K562 (cell line): ENCODE results near the gene RNF213. TPM values are rescaled to one million over a fixed set of nuclear protein-coding genes. Genes with fewer than 3 reads are reported as not detected.

Experiments used
- ATAC-seq: fragments of 200-7000 bp; cut with Tn5 transposase; 3 replicates; pipeline ENCODE4 v1.9.1; 2020; ENCODE audit warnings: moderate library complexity
- BruUV-seq: library from RNA; stranded (reverse); fragments of 400-500 nt; replicated peaks from 2 replicates; lab custom pipeline; 2021; lab: Mats Ljungman, UMichigan
- CTCF ChIA-PET: fragments of 300-600 bp; formaldehyde crosslinking; extraction: SDS; loops from one replicate; lab custom pipeline; 2021; ENCODE audit warnings: low intra/inter-chr PET ratio; lab: Yijun Ruan, JAX
- POLR2A ChIA-PET: fragments of 300-600, 350-650 bp; sonication (Branson Sonifier 250); formaldehyde crosslinking; extraction: SDS; loops from one replicate; lab custom pipeline; 2021; ENCODE audit warnings: antibody characterized with exemption, inconsistent platforms; lab: Yijun Ruan, JAX
- DNase-seq, 4 experiments: peaks; one replicate each; pipeline versions ENCODE4 v3.0.0 to v3.0.0-alpha.2; 2011 to 2018; ENCODE audit warnings: low spot score in 3 of 4, mixed read lengths in 3 of 4; ENCODE audit errors: extremely low read depth in 1 of 4
- FAIRE-seq: peaks from 2 replicates; lab custom pipeline; 2011; peaks lifted over from hg19 to GRCh38; lab: Jason Lieb, UNC
- H2AFZ ChIP-seq: 2 replicates; pipeline ENCODE4 v1.6.0; 2011; ENCODE audit warnings: low read depth, low read length, control low read depth, inconsistent platforms
- H3K27ac ChIP-seq: fragments of 200-600 bp; 3 replicates; pipeline ENCODE4 v1.8.0; 2011; ENCODE audit warnings: low read depth, mild to moderate bottlenecking, control low read depth, inconsistent platforms, low read length, moderate library complexity, mixed read lengths; ENCODE audit errors: extremely low read depth
- H3K27me3 ChIP-seq, 2 experiments: fragments of 300-600 bp in 1 of 2; 2 replicates in 1 of 2; 3 replicates in 1 of 2; pipeline versions ENCODE4 v1.6.0 to v1.8.0; 2011; ENCODE audit warnings: inconsistent platforms in 2 of 2, low read length in 2 of 2, mild to moderate bottlenecking in 1 of 2, mixed read lengths in 1 of 2, moderate library complexity in 1 of 2; ENCODE audit not compliant: control insufficient read depth in 2 of 2, insufficient read depth in 2 of 2
- H3K36me3 ChIP-seq: fragments of 300-600 bp; 3 replicates; pipeline ENCODE4 v1.8.0; 2011; ENCODE audit warnings: mild to moderate bottlenecking, low read length, inconsistent platforms; ENCODE audit not compliant: control insufficient read depth, insufficient read depth
- H3K4me1 ChIP-seq, 2 experiments: fragments of 200-600 bp in 1 of 2; replicated peaks in 1 of 2; 2 replicates in 1 of 2; 3 replicates in 1 of 2; pipeline versions ENCODE4 v1.5.1 to v1.8.0; 2011; ENCODE audit warnings: inconsistent platforms in 2 of 2, low read length in 2 of 2, mild to moderate bottlenecking in 1 of 2, mixed read lengths in 1 of 2, moderate library complexity in 1 of 2; ENCODE audit not compliant: control insufficient read depth in 2 of 2, insufficient read depth in 2 of 2
- H3K4me2 ChIP-seq: 2 replicates; pipeline ENCODE4 v1.6.1; 2011; ENCODE audit warnings: low read length, control low read depth, inconsistent platforms, mixed read lengths; ENCODE audit not compliant: insufficient read depth
- H3K4me3 ChIP-seq: fragments of 200-600 bp; sonication (generic), shearing (Covaris generic); 2 replicates; pipeline ENCODE4 v1.5.1; 2016; ENCODE audit warnings: control low read depth, inconsistent platforms
- H3K79me2 ChIP-seq: fragments of 200-600 bp; 3 replicates; pipeline ENCODE4 v1.8.0; 2011; ENCODE audit warnings: low read length, inconsistent platforms; ENCODE audit not compliant: control insufficient read depth, insufficient read depth
- H3K9ac ChIP-seq, 2 experiments: 2 replicates each; pipeline versions ENCODE4 v1.6.0 to v1.6.1; 2011; ENCODE audit warnings: low read depth in 2 of 2, low read length in 2 of 2, control low read depth in 1 of 2, inconsistent platforms in 1 of 2, mild to moderate bottlenecking in 1 of 2, mixed read lengths in 1 of 2; ENCODE audit not compliant: insufficient read depth in 1 of 2
- H3K9me1 ChIP-seq: one replicate; pipeline ENCODE4 v1.6.0; 2011; ENCODE audit warnings: inconsistent platforms, mild to moderate bottlenecking, low read length, moderate library complexity; ENCODE audit not compliant: control insufficient read depth, insufficient read depth
- H3K9me3 ChIP-seq: replicated peaks from 2 replicates; pipeline ENCODE4 v1.5.1; 2011; ENCODE audit warnings: low read depth, low read length, inconsistent platforms; ENCODE audit not compliant: control insufficient read depth, insufficient read depth
- H4K20me1 ChIP-seq: replicated peaks from 2 replicates; pipeline ENCODE4 v1.6.1; 2011; ENCODE audit warnings: low read length, inconsistent platforms, mixed read lengths; ENCODE audit not compliant: control insufficient read depth, insufficient read depth
- ELK3 ChIP-seq: fragments of 450-650 bp; formaldehyde crosslinking; IDR thresholded peaks from 2 replicates; pipeline ENCODE4 v1.4.0; 2020; ENCODE audit warnings: mild to moderate bottlenecking
- GTF2F1 ChIP-seq: IDR thresholded peaks from 2 replicates; pipeline ENCODE4 v1.6.1; 2011; ENCODE audit warnings: low read depth, low read length, improper control_type of control experiment
- MAZ ChIP-seq, 2 experiments: fragments of 450-650 bp in 1 of 2; sonication (generic) in 1 of 2; formaldehyde crosslinking; IDR thresholded peaks in 1 of 2; conservative IDR thresholded peaks in 1 of 2; 2 replicates each; pipeline versions ENCODE4 v1.4.0 to v1.5.0; 2020; ENCODE audit warnings: mild to moderate bottlenecking in 1 of 2, missing genetic modification reagents in 1 of 2
- OTX1 ChIP-seq: fragments of 450-650 bp; formaldehyde crosslinking; IDR thresholded peaks from 2 replicates; pipeline ENCODE4 v1.4.0; 2022; ENCODE audit warnings: mild to moderate bottlenecking
- PATZ1 ChIP-seq: fragments of 250-450 bp; sonication (Bioruptor Pico); IDR thresholded peaks from 2 replicates; pipeline ENCODE4 v1.5.0; 2020; ENCODE audit warnings: mild to moderate bottlenecking, borderline replicate concordance
- POLR2AphosphoS2 ChIP-seq: IDR thresholded peaks from 2 replicates; pipeline ENCODE4 v1.6.1; 2012; ENCODE audit warnings: low read length, improper control_type of control experiment
- POLR2G ChIP-seq: fragments of 200-400 bp; formaldehyde crosslinking; IDR thresholded peaks from 2 replicates; pipeline ENCODE4 v1.6.1; 2017; ENCODE audit warnings: low read depth, mild to moderate bottlenecking, antibody characterized with exemption, low read length, moderate library complexity
- RBFOX2 ChIP-seq: fragments of 200-400 bp; formaldehyde crosslinking; IDR thresholded peaks from 2 replicates; pipeline ENCODE4 v1.6.1; 2017; ENCODE audit warnings: low read depth, mild to moderate bottlenecking, low read length, moderate library complexity
- RREB1 ChIP-seq: fragments of 250-450 bp; sonication (Bioruptor Pico); IDR thresholded peaks from 2 replicates; pipeline ENCODE4 v1.4.0; 2020
- STAT5B ChIP-seq: fragments of 250-450 bp; sonication (Bioruptor Pico); IDR thresholded peaks from 2 replicates; pipeline ENCODE4 v1.8.0; 2021; ENCODE audit warnings: mild to moderate bottlenecking, inconsistent platforms
- ZBTB7A ChIP-seq: IDR thresholded peaks from 2 replicates; pipeline ENCODE4 v1.6.1; 2011; ENCODE audit warnings: low read depth, mild to moderate bottlenecking, low read length, moderate library complexity, borderline replicate concordance; ENCODE audit not compliant: control insufficient read depth
- ZNF589 ChIP-seq: fragments of 200-800 bp; sonication (Bioruptor generic); IDR thresholded peaks from 2 replicates; pipeline ENCODE4 v1.6.1; 2016; ENCODE audit warnings: low read depth, missing genetic modification characterization, missing compliant biosample characterization
- WGBS: fragments of 100-300 bp; shearing (Covaris generic); methylation state at CpG from one replicate; pipeline ENCODE4 v1.1.6; 2016; ENCODE audit warnings: low coverage, mixed read lengths; ENCODE audit not compliant: insufficient coverage; ENCODE audit errors: missing lambda C conversion rate; 5-methylcytosine and 5-hydroxymethylcytosine counted together
- in situ Hi-C: fragments of 300-500 bp; cut with MboI; formaldehyde crosslinking; loops from 4 replicates; pipeline ENCODE4 v1.15.0; 2018; ENCODE audit warnings: inconsistent platforms, mixed read lengths
- intact Hi-C: fragments of 100-400 bp; cut with micrococcal nuclease; formaldehyde crosslinking; loops from 2 replicates; pipeline ENCODE4 v1.14.2; 2022
- polyA plus RNA-seq, 8 experiments: library from polyadenylated mRNA; depleted of rRNA in 4 of 8; stranded (reverse) in 5 of 8; unstranded in 3 of 8; fragments of >200 nt; fragmentation: Nextera tagmentation in 2 of 8; fragmentation: Illumina TruSeq in 1 of 8; extraction: Ambion mirVana in 2 of 8; extraction: Trizol in 1 of 8; gene quantifications; 2 replicates each; pipeline versions ENCODE4 v1.2.1 to v1.2.3, GENCODE V29; 2011 to 2014; ENCODE audit warnings: inconsistent platforms in 1 of 8, missing spikeins in 1 of 8
- total RNA-seq, 7 experiments: library from RNA; depleted of rRNA in 6 of 7; stranded (reverse); fragments of >200 nt in 6 of 7; fragmentation: Illumina TruSeq in 2 of 7; extraction: Trizol in 2 of 7; gene quantifications; 2 replicates each; pipeline versions ENCODE4 v1.2.1 to v1.2.3, GENCODE V29; 2011 to 2021; ENCODE audit warnings: low replicate concordance in 1 of 7

Gene RNF213
- total and polyA plus RNA-seq, 9 of the 15 experiments (the other 6 are each of a cell fraction or from before 2014, with no cell fraction given), result 5.3 to 33.6 (median 17.9) TPM

GRCh38 chr17:80262775-80263244, 2.2 kb downstream of the RNF213 start:
- Histone ChIP-seq H4K20me1 (no peaks in the 10 kb centered on the region), H3K36me3 (peaks cover 16% of the 10 kb centered on the region; the same call in 2 of the 3 replicates), H3K4me1 (peaks cover 39 to 59% of the 10 kb centered on the region in 2 experiments), H3K27me3 (no peaks in the 10 kb centered on the region), H3K9me1 (no peaks in the 10 kb centered on the region), H3K27ac (peak overlapping the region; percentile 84; the same call in 2 of the 3 replicates), H3K9me3 (no peaks in the 10 kb centered on the region), H2AFZ (no peak overlapping the region), H3K79me2 (peaks cover 27% of the 10 kb centered on the region), H3K4me3 (no peak overlapping the region), H3K9ac (peak overlapping the region in 1 of 2 experiments; percentile 70; a peak in 2 of 4 replicates), H3K4me2 (peak overlapping the region; percentile 80)
- peak in 1 of 4 experiments; percentile 34 for DNase-seq
- no peak for FAIRE-seq
- no TSS peak for BruUV-seq
- ChIA-PET CTCF (no interaction called here), POLR2A (interaction anchor here (0.6 to 1.3 kb wide), 3 partner anchors 8 to 175 kb away, joined by 4 to 6 read pairs (median 5); no protein-coding TSS in a partner anchor)
- 58% methylated on average over 8 of the region's 8 CpGs for WGBS
- intact Hi-C loops, result no loop called here
- in situ Hi-C loops, result no loop called here
- peak; percentile 4 for ATAC-seq
- TF ChIP-seq STAT5B (CRISPR knock-in tag), result no peak
- peak; percentile 25; the same call in 1 of the 2 replicates for TF ChIP-seq POLR2G
- no peak for TF ChIP-seq GTF2F1
- TF ChIP-seq RBFOX2, result peak; percentile 43; the same call in 1 of the 2 replicates
- TF ChIP-seq ZBTB7A, result 0 out of 2 replicates have a peak, but pooled peaks have one; percentile 8
- no peak; the same call in 1 of the 2 replicates for TF ChIP-seq POLR2AphosphoS2
- TF ChIP-seq ZNF589, result no peak
- no peak for TF ChIP-seq OTX1
- no peak for TF ChIP-seq ELK3 (CRISPR knock-in tag)
- no peak for TF ChIP-seq PATZ1 (CRISPR knock-in tag)
- TF ChIP-seq MAZ (CRISPR knock-in tag; conservative IDR thresholded peaks at IDR 0.05 in 1 of 2, IDR thresholded peaks at IDR 0.05 in 1 of 2), result no peak
- TF ChIP-seq RREB1 (CRISPR knock-in tag), result no peak
